ENCODE data around the gene ITGA5.
"Not testable (repeated sequence)": the region's sequence is repeated elsewhere in the genome, so short reads cannot be mapped to it uniquely, and the experiment has no call there.

The ITGA5 gene

DNA sequence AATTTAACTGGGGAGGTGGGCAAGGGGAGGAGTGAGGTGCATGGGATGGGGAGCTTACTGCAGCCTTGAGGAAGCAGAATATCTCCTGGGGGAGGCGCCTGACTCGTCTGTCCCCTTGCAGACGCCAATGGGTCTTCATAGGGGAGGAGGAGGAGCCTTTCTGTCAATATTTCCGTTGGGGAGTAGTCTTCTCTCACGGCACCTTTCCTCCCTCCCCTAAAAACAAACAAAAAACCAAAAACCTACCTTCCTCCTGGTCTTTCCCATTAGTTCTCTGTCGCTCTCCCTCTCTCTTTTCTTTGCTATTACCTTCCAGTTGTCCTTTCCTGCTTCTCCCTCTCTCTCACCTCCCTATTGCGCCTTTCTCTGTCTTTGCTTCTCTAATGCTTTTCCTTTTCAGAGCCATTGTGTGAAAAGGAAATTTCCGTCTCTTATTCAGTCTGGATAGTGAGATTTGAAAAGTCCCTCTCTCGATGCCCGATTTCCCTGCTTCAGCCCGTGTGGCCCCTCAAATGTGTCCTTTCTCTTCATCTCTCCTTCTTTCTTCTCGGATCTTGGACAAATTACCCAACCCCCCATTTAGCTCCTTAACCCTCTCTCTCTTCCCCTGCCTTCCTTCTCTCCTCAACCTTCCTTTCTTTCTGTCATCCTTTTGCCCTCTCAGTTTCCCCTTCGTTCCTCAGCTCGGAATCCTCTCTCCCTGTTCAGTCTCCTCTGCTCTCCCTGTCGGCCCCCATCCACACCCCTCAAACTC is 60.7 kb downstream of the ITGA5 start:
- no peak for DNase-seq (ENCODE audit: low read depth)
- peak overlapping the region; percentile 49 for H3K4me3 ChIP-seq (ENCODE audit: low read depth, low read length)

DNA sequence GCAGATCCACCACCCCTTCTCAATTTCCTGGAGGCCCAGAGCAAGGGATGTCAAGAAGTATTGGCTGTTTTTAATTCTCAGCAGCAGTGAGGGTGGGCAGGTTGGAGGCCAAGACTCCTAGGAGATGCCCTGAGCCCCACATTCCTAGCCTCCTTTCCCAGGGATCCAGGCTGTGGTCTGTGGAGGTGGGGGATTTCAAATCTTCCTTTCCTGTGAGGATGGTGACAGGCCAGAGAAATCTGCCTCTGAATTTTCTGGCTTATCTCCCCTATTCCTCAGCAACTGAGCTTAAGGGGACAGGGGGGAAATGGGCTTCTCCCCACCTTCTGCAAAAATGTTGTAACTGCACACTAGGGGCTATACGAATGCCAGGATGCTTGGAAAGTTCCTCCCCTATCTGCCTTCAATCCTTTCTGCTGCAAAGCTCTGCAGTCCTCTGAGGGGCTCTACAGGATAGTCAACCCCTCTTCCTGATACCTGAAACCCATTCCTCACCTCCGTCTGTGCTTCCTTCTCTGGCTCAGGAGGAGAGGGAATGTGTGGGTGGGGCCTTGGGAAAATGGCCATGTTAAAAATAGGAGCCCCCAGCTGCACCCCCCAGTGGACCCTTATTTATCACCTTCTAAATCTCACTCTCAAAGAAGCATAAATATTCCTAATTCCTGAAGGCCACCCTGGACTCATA is 61.4 kb downstream of the ITGA5 start:
- DNase-seq (ENCODE audit: low read depth) = no peak
- H3K4me3 ChIP-seq (ENCODE audit: low read depth, low read length) = no peak overlapping the region

DNA sequence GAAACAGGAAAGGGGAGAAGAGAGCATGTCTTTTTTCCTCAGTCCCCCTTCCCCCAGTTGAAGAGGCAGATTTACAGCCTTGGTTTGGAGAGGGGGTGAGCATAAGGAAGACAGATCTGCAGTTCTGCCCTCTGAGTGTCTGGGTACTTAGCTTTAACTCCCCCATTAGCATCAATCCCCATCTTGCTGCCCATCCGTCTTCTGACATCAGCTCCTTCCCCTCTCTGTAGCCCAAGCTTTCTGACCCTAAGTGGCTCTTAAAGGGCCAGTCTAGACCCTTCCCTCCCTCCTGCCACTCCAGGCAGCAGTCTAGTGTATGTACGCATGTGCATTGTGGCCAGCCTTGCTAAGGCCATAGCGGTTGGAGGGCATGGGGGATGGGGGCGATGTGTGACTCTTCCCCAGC is 62.1 kb downstream of the ITGA5 start:
- no peak overlapping the region for H3K4me3 ChIP-seq (ENCODE audit: low read depth, low read length)
- DNase-seq (ENCODE audit: low read depth) = no peak

DNA sequence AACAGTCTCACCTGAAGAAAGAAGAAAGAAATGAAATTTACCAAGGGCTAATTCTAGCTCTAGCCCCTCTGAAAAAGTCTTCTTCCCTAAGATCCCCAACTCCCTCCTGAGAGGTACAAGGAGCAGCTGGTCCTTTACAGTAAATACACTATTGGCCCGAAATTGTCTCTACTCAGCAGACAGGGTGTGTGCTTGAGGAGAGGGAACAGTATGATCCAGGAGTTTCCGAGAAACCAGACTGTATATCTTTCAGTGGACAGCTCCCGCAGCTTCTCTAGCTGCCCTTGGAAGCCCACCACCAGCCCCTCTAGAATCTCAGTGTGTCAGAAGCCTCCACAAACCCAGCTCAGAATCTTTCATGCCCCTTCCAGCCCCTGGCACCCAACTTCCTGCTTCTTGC is 62.8 kb downstream of the ITGA5 start:
- DNase-seq (ENCODE audit: low read depth) = no peak
- no peak overlapping the region for H3K4me3 ChIP-seq (ENCODE audit: low read depth, low read length)

DNA sequence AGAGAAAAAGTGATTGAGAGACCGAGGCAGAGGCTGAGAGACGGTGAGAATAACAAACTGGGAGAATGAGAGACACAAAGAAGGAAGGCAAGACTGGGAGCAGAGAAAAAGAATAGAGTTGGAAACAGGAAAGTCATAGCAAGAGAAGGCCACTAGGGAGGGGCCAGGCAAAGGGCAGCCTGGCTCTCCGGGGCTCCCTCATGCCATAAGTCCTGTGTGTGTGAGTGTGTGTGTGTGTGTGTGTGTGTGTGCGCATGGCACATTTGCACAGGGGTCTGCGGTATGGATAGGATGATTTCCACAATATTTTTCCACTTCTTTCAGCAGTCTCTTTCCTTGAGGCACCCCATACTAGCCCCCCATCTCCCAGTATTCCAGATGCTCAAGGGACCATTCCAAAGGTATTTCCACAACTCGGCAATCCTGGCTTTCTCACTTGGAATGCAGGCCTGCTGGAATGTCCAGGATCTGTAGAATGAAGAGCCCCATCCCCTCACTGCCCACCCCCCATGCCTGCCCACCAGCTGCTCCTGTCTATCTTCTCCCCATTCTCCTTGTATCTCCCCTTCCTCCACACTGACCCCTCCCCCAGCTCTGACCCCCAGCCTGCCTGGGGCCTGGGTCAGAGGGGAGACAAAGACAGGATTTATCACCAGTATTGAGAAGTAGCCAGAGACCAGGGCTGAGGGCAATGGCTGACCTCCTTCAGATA is 63.8 kb downstream of the ITGA5 start:
- no peak for DNase-seq (ENCODE audit: low read depth)
- no peak overlapping the region for H3K4me3 ChIP-seq (ENCODE audit: low read depth, low read length)

DNA sequence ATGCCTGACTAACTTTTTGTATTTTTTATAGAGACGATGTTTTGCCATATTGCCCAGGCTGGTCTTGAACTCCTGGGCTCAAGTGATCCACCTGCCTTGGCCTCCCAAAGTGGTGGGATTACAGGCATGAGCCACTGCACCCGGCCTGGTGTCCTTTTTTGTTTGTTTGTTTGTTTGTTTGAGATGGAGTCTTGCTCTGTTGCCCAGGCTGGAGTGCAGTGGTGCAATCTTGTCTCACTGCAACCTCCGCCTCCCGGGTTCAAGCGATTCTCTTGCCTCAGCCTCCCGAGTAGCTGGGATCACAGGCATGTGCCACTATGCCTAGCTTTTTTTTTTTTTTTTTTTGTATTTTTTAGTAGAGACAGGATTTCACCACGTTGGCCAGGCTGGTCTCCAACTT is 64.8 kb downstream of the ITGA5 start:
- not testable (repeated sequence) for H3K4me3 ChIP-seq (ENCODE audit: low read depth, low read length); DNase-seq (ENCODE audit: low read depth)

DNA sequence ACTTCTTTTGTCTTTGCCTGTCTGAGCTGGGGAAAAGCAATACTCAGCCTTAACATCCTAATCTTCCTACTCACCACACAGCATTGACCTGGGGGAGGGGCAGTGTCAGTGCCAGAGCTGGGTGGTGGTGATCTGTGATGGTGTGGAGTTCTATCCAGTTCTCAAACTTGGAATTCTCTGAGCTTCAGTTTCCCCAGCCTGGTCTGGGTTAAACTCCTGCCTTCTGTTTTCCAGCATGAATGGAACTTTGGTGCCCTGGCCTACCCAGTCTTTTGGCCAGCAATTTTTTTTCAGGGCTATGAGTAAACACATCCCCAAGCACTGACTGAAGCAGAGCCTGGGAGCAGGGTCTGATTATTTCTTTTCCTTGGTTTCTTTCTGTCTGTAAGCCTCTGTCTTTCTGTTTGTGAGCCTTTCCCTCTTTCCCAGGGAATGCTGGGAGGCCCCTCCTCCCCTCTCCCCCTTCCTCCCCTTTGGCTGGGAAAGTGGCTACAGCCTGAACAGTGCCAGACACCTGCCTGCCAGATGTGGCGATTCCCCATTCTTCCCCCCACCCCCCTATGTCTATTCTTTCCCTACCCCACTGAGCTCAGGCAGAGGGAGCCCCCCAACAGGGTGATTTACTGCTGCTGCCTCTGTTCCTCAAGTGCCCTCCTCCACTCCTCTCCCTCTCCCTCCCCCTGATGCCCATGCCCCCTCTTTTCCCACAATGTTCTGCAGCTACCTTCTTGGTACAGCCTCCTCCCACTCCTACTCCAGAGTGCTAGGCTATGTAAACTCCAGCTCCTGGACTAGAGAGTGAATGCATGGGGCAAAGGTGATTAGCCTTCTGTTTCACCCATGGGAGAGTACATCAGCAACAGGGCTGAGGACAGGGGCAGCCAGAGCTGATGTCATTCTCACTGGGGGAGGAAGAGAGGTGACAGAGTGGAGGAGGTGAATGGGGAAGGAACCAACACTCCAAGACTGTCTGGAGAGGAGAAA is 65.9 kb downstream of the ITGA5 start:
- no peak for DNase-seq (ENCODE audit: low read depth)
- no peak overlapping the region for H3K4me3 ChIP-seq (ENCODE audit: low read depth, low read length)

DNA sequence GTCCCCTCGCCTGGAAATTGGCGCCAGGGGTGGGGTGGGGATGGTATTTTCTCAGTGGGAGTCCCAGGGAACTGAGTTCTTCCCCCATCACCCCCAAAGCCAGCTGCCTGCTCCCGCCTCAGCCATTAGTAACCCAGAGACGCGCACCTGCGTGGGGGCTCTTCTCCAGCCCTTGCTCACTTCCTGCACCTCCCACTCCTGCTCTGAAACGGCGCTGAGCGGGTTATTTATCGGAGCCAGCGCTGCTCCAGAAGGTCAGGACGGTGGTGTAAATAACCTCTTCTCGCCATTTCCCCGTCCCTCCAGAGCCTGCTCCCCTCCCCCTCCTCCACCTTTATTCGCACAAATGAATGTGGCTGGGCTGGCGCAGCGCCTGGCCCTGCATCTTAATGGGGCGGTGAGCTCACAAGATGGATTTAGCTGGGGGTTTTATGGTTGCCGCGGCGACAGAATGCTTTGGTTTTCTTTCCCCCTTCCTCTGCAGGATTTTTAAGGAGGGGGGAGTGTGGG is 67.0 kb downstream of the ITGA5 start:
- no peak for DNase-seq (ENCODE audit: low read depth)
- H3K4me3 ChIP-seq (ENCODE audit: low read depth, low read length) = no peak overlapping the region

DNA sequence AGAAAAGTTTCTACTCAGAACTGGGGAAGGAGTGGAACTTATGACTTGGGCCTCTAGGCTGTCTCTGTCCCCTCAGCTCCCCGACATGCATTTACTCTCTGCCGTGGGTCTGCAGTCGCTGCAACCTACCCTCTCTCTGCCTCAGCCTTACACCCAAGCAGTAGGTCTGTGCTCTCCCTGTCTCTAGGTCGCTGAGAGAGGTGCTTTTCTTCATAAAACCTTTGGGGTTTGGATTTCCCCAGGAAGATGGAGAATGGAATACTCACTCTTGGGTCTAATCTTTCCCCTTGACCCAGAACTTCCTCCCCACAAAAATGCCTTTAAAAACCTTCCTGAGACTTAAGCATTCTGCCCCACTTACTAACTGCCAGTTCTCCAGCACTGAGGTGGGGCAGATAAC is 67.7 kb downstream of the ITGA5 start:
- no peak for DNase-seq (ENCODE audit: low read depth)
- no peak overlapping the region for H3K4me3 ChIP-seq (ENCODE audit: low read depth, low read length)

DNA sequence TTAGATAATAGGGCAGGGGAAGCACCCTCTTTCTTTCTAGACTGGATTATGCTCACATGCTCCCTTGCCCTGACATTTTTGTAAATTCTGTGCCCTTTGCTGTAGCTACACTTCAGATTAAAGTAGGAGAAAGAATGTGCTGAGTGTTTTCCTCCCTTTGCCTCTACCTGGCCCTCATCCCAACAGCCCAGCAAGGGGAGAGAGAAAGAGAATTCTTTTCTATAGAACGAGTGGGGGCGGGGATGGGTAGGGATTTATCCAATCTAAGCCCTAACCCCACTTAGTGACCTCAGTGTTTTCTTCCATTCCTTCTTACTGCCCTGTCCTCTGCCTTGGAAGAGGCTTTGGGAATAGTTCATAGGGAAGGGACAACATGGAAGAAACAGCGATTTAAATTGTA is 68.3 kb downstream of the ITGA5 start:
- no peak overlapping the region for H3K4me3 ChIP-seq (ENCODE audit: low read depth, low read length)
- DNase-seq (ENCODE audit: low read depth) = no peak

DNA sequence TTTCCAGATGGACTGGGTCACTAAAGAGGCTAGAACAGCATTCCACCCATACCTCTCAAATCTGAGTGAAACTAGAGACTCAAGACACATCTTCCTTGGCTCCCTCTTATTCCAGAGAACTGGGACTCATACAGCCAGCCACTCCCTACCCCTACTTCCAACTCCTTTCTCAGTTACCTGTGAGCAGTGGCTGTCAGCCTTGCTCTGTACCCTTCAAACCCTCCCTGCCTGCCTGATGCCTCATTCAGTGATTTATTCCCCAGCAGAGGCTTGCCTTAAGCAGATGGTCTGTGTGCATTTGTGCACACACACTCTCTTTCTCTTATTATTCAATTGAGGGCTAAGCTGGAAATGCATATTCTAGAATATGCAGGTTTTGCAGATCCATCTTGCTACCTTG is 69.4 kb downstream of the ITGA5 start:
- H3K4me3 ChIP-seq (ENCODE audit: low read depth, low read length) = no peak overlapping the region
- no peak for DNase-seq (ENCODE audit: low read depth)

DNA sequence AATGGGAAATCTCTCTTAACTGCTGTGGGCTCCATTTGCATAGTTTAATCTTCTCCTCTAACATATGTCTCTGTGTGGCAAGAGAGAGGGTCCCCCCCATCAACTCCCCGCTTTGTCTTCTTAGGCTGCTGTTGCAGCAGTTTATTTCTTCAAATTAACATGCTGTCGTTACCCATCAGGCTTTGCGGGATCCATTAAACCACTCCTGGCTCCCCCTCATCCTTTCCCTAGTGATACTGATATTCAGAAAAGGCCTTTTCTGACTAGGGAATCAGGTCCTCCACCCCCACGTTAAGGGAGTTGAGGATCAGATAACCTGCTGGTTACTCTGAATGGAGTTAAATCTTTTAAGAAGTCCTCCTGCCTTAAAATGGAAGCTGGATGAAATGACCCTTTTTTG is 70.0 kb downstream of the ITGA5 start:
- no peak overlapping the region for H3K4me3 ChIP-seq (ENCODE audit: low read depth, low read length)

More for the DNA sequence above, 70.0 kb downstream of the ITGA5 start:
- no peak for DNase-seq (ENCODE audit: low read depth)
